Measurements from ENCODE around the gene CSF2. TPM values are rescaled to one million over a fixed set of nuclear protein-coding genes. Genes with fewer than 3 reads are reported as not detected.

The CSF2 gene
- total and polyA plus RNA-seq, 2 of the 4 experiments (the other 2 are of a cell fraction), result 0.31 TPM; not detected in 1

DNA sequence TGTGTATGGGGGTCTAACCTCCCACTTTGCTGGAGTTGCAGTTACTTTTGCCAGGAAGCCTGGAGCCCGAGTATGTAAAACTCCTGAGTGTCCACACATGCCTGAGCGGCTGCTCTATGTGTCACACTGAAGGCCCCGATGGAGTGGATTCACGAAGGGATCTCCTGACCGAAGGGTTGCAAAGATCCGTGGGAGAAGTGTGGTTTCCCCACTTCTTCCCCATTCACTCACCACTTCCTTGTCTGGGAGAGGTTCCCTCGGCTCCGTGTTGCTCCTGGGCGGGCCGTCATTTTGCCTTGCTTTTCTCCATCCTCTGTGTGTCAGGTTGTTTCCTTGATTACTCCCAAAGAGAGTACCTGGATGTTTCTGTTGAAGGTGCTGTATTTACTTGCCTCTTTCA, 29.4 kb upstream of the CSF2 start:
- no peak overlapping the region for H3K4me3 ChIP-seq (ENCODE audit: insufficient read depth, low read depth, low read length)
- no peak overlapping the region for H2AK5ac ChIP-seq (ENCODE audit: low read depth, low read length)
- no peak overlapping the region for H3K4ac ChIP-seq (ENCODE audit: low read depth, low read length)
- H3K14ac ChIP-seq (replicated peaks; ENCODE audit: low read depth, low read length), result no peak overlapping the region
- POLR2A ChIA-PET (ENCODE audit: unreplicated experiment), result no interaction called here
- H2BK120ac ChIP-seq (ENCODE audit: low read depth, low read length), result no peak overlapping the region
- no peak overlapping the region for H3K23ac ChIP-seq (ENCODE audit: low read depth, low read length)
- H2BK5ac ChIP-seq (ENCODE audit: low read depth, low read length, poor library complexity, severe bottlenecking), result no peak overlapping the region
- no TSS peak for BruUV-seq (replicated peaks)
- H3K36me3 ChIP-seq (ENCODE audit: control insufficient read depth, insufficient read depth, low read length), result no peaks in the 10 kb centered on the region
- H3K4me1 ChIP-seq (ENCODE audit: control insufficient read depth, insufficient read depth, low read length), result no peaks in the 10 kb centered on the region
- WGBS, 2 experiments (ENCODE audit: extremely low coverage in 2 of 2, insufficient read length in 1 of 2), result 83% methylated on average over 3 of the region's 10 CpGs; no CpG with 5 or more reads in 1 of the 2 experiments
- H3K27ac ChIP-seq (ENCODE audit: insufficient read depth, low read length), result no peak overlapping the region
- H4K20me1 ChIP-seq (ENCODE audit: insufficient read depth, low read length), result no peaks in the 10 kb centered on the region
- no peak overlapping the region for H3K56ac ChIP-seq (ENCODE audit: extremely low read depth, insufficient read depth, low read length)
- no peak overlapping the region for H3K9ac ChIP-seq (ENCODE audit: low read depth, low read length)
- H3K4me2 ChIP-seq (ENCODE audit: low read depth, low read length), result no peak overlapping the region
- H2AFZ ChIP-seq (replicated peaks; ENCODE audit: low read length, poor library complexity), result no peak overlapping the region
- CTCF ChIA-PET, result no interaction called here
- H3K18ac ChIP-seq (ENCODE audit: low read depth, low read length), result no peak overlapping the region
- in situ Hi-C loops (cut with MboI; ENCODE audit: low sequenced_read_pairs) (no loop called here), intact Hi-C loops (cut with micrococcal nuclease) (no loop called here), dilution Hi-C loops (cut with HindIII; ENCODE audit: low sequenced_read_pairs, unreplicated experiment) (no loop called here)
- no peak for DNase-seq
- no peak overlapping the region for H2BK20ac ChIP-seq (ENCODE audit: low read depth, low read length)
- ATAC-seq (ENCODE audit: low read depth), result no peak
- no peak overlapping the region for H4K91ac ChIP-seq (ENCODE audit: insufficient read depth, low read depth, low read length)
- H4K8ac ChIP-seq (ENCODE audit: low read depth in 2 of 2, low read length in 2 of 2), result no peak overlapping the region
- no peaks in the 10 kb centered on the region for H3K79me1 ChIP-seq (ENCODE audit: low read depth in 1 of 2, low read length in 2 of 2)
- H3K27me3 ChIP-seq (ENCODE audit: control insufficient read depth, insufficient read depth, low read length), result no peaks in the 10 kb centered on the region; the same call in none of the 2 replicates
- no peaks in the 10 kb centered on the region for H3K9me3 ChIP-seq (ENCODE audit: control insufficient read depth, insufficient read depth, low read length)
- no peak overlapping the region for H2AK9ac ChIP-seq (replicated peaks; ENCODE audit: low read depth, low read length, poor library complexity)
- H2BK15ac ChIP-seq (ENCODE audit: low read depth, low read length), result no peak overlapping the region
- H4K5ac ChIP-seq (ENCODE audit: low read depth, low read length), result no peak overlapping the region
- no peaks in the 10 kb centered on the region for H3K9me1 ChIP-seq (ENCODE audit: insufficient read depth, low read length)
- no peak for TF ChIP-seq RFX5 (IDR thresholded peaks at IDR 0.05; ENCODE audit: low read depth, low read length)
- TF ChIP-seq POLR2A (IDR thresholded peaks at IDR 0.05; ENCODE audit: low read depth, low read length), result no peak
- TF ChIP-seq, protein P1, sequence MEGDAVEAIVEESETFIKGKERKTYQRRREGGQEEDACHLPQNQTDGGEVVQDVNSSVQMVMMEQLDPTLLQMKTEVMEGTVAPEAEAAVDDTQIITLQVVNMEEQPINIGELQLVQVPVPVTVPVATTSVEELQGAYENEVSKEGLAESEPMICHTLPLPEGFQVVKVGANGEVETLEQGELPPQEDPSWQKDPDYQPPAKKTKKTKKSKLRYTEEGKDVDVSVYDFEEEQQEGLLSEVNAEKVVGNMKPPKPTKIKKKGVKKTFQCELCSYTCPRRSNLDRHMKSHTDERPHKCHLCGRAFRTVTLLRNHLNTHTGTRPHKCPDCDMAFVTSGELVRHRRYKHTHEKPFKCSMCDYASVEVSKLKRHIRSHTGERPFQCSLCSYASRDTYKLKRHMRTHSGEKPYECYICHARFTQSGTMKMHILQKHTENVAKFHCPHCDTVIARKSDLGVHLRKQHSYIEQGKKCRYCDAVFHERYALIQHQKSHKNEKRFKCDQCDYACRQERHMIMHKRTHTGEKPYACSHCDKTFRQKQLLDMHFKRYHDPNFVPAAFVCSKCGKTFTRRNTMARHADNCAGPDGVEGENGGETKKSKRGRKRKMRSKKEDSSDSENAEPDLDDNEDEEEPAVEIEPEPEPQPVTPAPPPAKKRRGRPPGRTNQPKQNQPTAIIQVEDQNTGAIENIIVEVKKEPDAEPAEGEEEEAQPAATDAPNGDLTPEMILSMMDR (conservative IDR thresholded peaks at IDR 0.05; ENCODE audit: low read depth, low read length), result no peak
- TF ChIP-seq USF2 (IDR thresholded peaks at IDR 0.05; ENCODE audit: low read depth, low read length), result no peak
- no peak for TF ChIP-seq MXI1 (IDR thresholded peaks at IDR 0.05; ENCODE audit: borderline replicate concordance, low read depth, low read length)
- TF ChIP-seq NFE2L2 (IDR thresholded peaks at IDR 0.05; ENCODE audit: low read depth, low read length), result no peak
- TF ChIP-seq BHLHE40 (IDR thresholded peaks at IDR 0.05; ENCODE audit: low read depth, low read length), result no peak
- TF ChIP-seq FOS (IDR thresholded peaks at IDR 0.05; ENCODE audit: low read depth, low read length), result no peak
- TF ChIP-seq RCOR1 (IDR thresholded peaks at IDR 0.05; ENCODE audit: insufficient replicate concordance, low read length), result no peak
- TF ChIP-seq MAFK (IDR thresholded peaks at IDR 0.05; ENCODE audit: low read depth, low read length), result no peak
- no peak for TF ChIP-seq CEBPB (IDR thresholded peaks at IDR 0.05; ENCODE audit: low read depth, low read length)
- no peak for TF ChIP-seq MAZ (IDR thresholded peaks at IDR 0.05; ENCODE audit: borderline replicate concordance, low read depth, low read length)
- no peak for TF ChIP-seq SMC3 (IDR thresholded peaks at IDR 0.05; ENCODE audit: low read depth, low read length)
- no peak for TF ChIP-seq RAD21 (IDR thresholded peaks at IDR 0.05; ENCODE audit: low read length)
- no peak for TF ChIP-seq CHD1 (IDR thresholded peaks at IDR 0.05; ENCODE audit: low read depth, low read length)
- no peak for TF ChIP-seq ELK1 (IDR thresholded peaks at IDR 0.05; ENCODE audit: borderline replicate concordance, low read depth, low read length)
